K562 (cell line): Measurements from ENCODE around the gene MAP4. TPM values are rescaled to one million over a fixed set of nuclear protein-coding genes. Genes with fewer than 3 reads are reported as not detected.
A peak's percentile ranks its signal among the peaks of the same experiment; 100 is the strongest.

Experiments used
- ATAC-seq: fragments of 200-7000 bp; cut with Tn5 transposase; 3 replicates; pipeline ENCODE4 v1.9.1; 2020; ENCODE audit warnings: moderate library complexity
- BruUV-seq: library from RNA; stranded (reverse); fragments of 400-500 nt; replicated peaks from 2 replicates; lab custom pipeline; 2021; lab: Mats Ljungman, UMichigan
- CTCF ChIA-PET: fragments of 300-600 bp; formaldehyde crosslinking; extraction: SDS; loops from one replicate; lab custom pipeline; 2021; ENCODE audit warnings: low intra/inter-chr PET ratio; lab: Yijun Ruan, JAX
- POLR2A ChIA-PET: fragments of 300-600, 350-650 bp; sonication (Branson Sonifier 250); formaldehyde crosslinking; extraction: SDS; loops from one replicate; lab custom pipeline; 2021; ENCODE audit warnings: antibody characterized with exemption, inconsistent platforms; lab: Yijun Ruan, JAX
- DNase-seq, 4 experiments: peaks; one replicate each; pipeline versions ENCODE4 v3.0.0 to v3.0.0-alpha.2; 2011 to 2018; ENCODE audit warnings: low spot score in 3 of 4, mixed read lengths in 3 of 4; ENCODE audit errors: extremely low read depth in 1 of 4
- FAIRE-seq: peaks from 2 replicates; lab custom pipeline; 2011; peaks lifted over from hg19 to GRCh38; lab: Jason Lieb, UNC
- H2AFZ ChIP-seq: 2 replicates; pipeline ENCODE4 v1.6.0; 2011; ENCODE audit warnings: low read depth, low read length, control low read depth, inconsistent platforms
- H3K27ac ChIP-seq: fragments of 200-600 bp; 3 replicates; pipeline ENCODE4 v1.8.0; 2011; ENCODE audit warnings: low read depth, mild to moderate bottlenecking, control low read depth, inconsistent platforms, low read length, moderate library complexity, mixed read lengths; ENCODE audit errors: extremely low read depth
- H3K27me3 ChIP-seq, 2 experiments: fragments of 300-600 bp in 1 of 2; 2 replicates in 1 of 2; 3 replicates in 1 of 2; pipeline versions ENCODE4 v1.6.0 to v1.8.0; 2011; ENCODE audit warnings: inconsistent platforms in 2 of 2, low read length in 2 of 2, mild to moderate bottlenecking in 1 of 2, mixed read lengths in 1 of 2, moderate library complexity in 1 of 2; ENCODE audit not compliant: control insufficient read depth in 2 of 2, insufficient read depth in 2 of 2
- H3K36me3 ChIP-seq: fragments of 300-600 bp; 3 replicates; pipeline ENCODE4 v1.8.0; 2011; ENCODE audit warnings: mild to moderate bottlenecking, low read length, inconsistent platforms; ENCODE audit not compliant: control insufficient read depth, insufficient read depth
- H3K4me1 ChIP-seq, 2 experiments: fragments of 200-600 bp in 1 of 2; replicated peaks in 1 of 2; 2 replicates in 1 of 2; 3 replicates in 1 of 2; pipeline versions ENCODE4 v1.5.1 to v1.8.0; 2011; ENCODE audit warnings: inconsistent platforms in 2 of 2, low read length in 2 of 2, mild to moderate bottlenecking in 1 of 2, mixed read lengths in 1 of 2, moderate library complexity in 1 of 2; ENCODE audit not compliant: control insufficient read depth in 2 of 2, insufficient read depth in 2 of 2
- H3K4me2 ChIP-seq: 2 replicates; pipeline ENCODE4 v1.6.1; 2011; ENCODE audit warnings: low read length, control low read depth, inconsistent platforms, mixed read lengths; ENCODE audit not compliant: insufficient read depth
- H3K4me3 ChIP-seq: fragments of 200-600 bp; sonication (generic), shearing (Covaris generic); 2 replicates; pipeline ENCODE4 v1.5.1; 2016; ENCODE audit warnings: control low read depth, inconsistent platforms
- H3K79me2 ChIP-seq: fragments of 200-600 bp; 3 replicates; pipeline ENCODE4 v1.8.0; 2011; ENCODE audit warnings: low read length, inconsistent platforms; ENCODE audit not compliant: control insufficient read depth, insufficient read depth
- H3K9ac ChIP-seq, 2 experiments: 2 replicates each; pipeline versions ENCODE4 v1.6.0 to v1.6.1; 2011; ENCODE audit warnings: low read depth in 2 of 2, low read length in 2 of 2, control low read depth in 1 of 2, inconsistent platforms in 1 of 2, mild to moderate bottlenecking in 1 of 2, mixed read lengths in 1 of 2; ENCODE audit not compliant: insufficient read depth in 1 of 2
- H3K9me1 ChIP-seq: one replicate; pipeline ENCODE4 v1.6.0; 2011; ENCODE audit warnings: inconsistent platforms, mild to moderate bottlenecking, low read length, moderate library complexity; ENCODE audit not compliant: control insufficient read depth, insufficient read depth
- H3K9me3 ChIP-seq: replicated peaks from 2 replicates; pipeline ENCODE4 v1.5.1; 2011; ENCODE audit warnings: low read depth, low read length, inconsistent platforms; ENCODE audit not compliant: control insufficient read depth, insufficient read depth
- H4K20me1 ChIP-seq: replicated peaks from 2 replicates; pipeline ENCODE4 v1.6.1; 2011; ENCODE audit warnings: low read length, inconsistent platforms, mixed read lengths; ENCODE audit not compliant: control insufficient read depth, insufficient read depth
- DMBX1 ChIP-seq: fragments of 250-450 bp; sonication (Bioruptor Pico); IDR thresholded peaks from 2 replicates; pipeline ENCODE4 v1.8.0; 2022; ENCODE audit warnings: inconsistent platforms, mild to moderate bottlenecking, moderate library complexity, borderline replicate concordance
- HCFC1 ChIP-seq: IDR thresholded peaks from 2 replicates; pipeline ENCODE4 v1.6.1; 2012; ENCODE audit warnings: low read depth, low read length, improper control_type of control experiment
- HNRNPL ChIP-seq: fragments of 200-400 bp; formaldehyde crosslinking; IDR thresholded peaks from 2 replicates; pipeline ENCODE4 v1.6.1; 2017; ENCODE audit warnings: low read depth, mild to moderate bottlenecking, low read length
- KDM1A ChIP-seq, 2 experiments: fragments of 450-650 bp; IDR thresholded peaks; 2 replicates each; pipeline ENCODE4 v1.6.1; 2016; ENCODE audit warnings: mild to moderate bottlenecking in 2 of 2
- KLF13 ChIP-seq: fragments of 450-650 bp; IDR thresholded peaks from 2 replicates; pipeline ENCODE4 v1.6.1; 2016; ENCODE audit warnings: missing genetic modification characterization, low read depth, mild to moderate bottlenecking, missing compliant biosample characterization, moderate library complexity, borderline replicate concordance
- RCOR1 ChIP-seq, 2 experiments: IDR thresholded peaks; 2 replicates each; pipeline ENCODE4 v1.6.1; 2012; ENCODE audit warnings: low read depth in 2 of 2, low read length in 2 of 2, borderline replicate concordance in 1 of 2, improper control_type of control experiment in 1 of 2
- ZC3H8 ChIP-seq: fragments of 450-650 bp; IDR thresholded peaks from 2 replicates; pipeline ENCODE4 v1.6.1; 2017
- ZNF780A ChIP-seq: fragments of 250-450 bp; sonication (Bioruptor Pico); IDR thresholded peaks from 2 replicates; pipeline ENCODE4 v1.5.0; 2021; ENCODE audit warnings: mild to moderate bottlenecking
- WGBS: fragments of 100-300 bp; shearing (Covaris generic); methylation state at CpG from one replicate; pipeline ENCODE4 v1.1.6; 2016; ENCODE audit warnings: low coverage, mixed read lengths; ENCODE audit not compliant: insufficient coverage; ENCODE audit errors: missing lambda C conversion rate; 5-methylcytosine and 5-hydroxymethylcytosine counted together
- in situ Hi-C: fragments of 300-500 bp; cut with MboI; formaldehyde crosslinking; loops from 4 replicates; pipeline ENCODE4 v1.15.0; 2018; ENCODE audit warnings: inconsistent platforms, mixed read lengths
- intact Hi-C: fragments of 100-400 bp; cut with micrococcal nuclease; formaldehyde crosslinking; loops from 2 replicates; pipeline ENCODE4 v1.14.2; 2022
- polyA plus RNA-seq, 8 experiments: library from polyadenylated mRNA; depleted of rRNA in 4 of 8; stranded (reverse) in 5 of 8; unstranded in 3 of 8; fragments of >200 nt; fragmentation: Nextera tagmentation in 2 of 8; fragmentation: Illumina TruSeq in 1 of 8; extraction: Ambion mirVana in 2 of 8; extraction: Trizol in 1 of 8; gene quantifications; 2 replicates each; pipeline versions ENCODE4 v1.2.1 to v1.2.3, GENCODE V29; 2011 to 2014; ENCODE audit warnings: inconsistent platforms in 1 of 8, missing spikeins in 1 of 8
- total RNA-seq, 7 experiments: library from RNA; depleted of rRNA in 6 of 7; stranded (reverse); fragments of >200 nt in 6 of 7; fragmentation: Illumina TruSeq in 2 of 7; extraction: Trizol in 2 of 7; gene quantifications; 2 replicates each; pipeline versions ENCODE4 v1.2.1 to v1.2.3, GENCODE V29; 2011 to 2021; ENCODE audit warnings: low replicate concordance in 1 of 7
- TF ChIP-seq, protein P1 (sequence below): sonication (generic); IDR thresholded peaks from 2 replicates; pipeline ENCODE4 v1.6.1; 2016
- TF ChIP-seq, protein P2 (sequence below): sonication (generic); formaldehyde crosslinking; IDR thresholded peaks from 2 replicates; pipeline ENCODE4 v1.9.0; 2022; ENCODE audit warnings: mild to moderate bottlenecking, missing genetic modification reagents

Gene MAP4
- total and polyA plus RNA-seq, 9 of the 15 experiments (the other 6 are each of a cell fraction or from before 2014, with no cell fraction given) = 13.3 to 141 (median 36.8) TPM

DNA sequence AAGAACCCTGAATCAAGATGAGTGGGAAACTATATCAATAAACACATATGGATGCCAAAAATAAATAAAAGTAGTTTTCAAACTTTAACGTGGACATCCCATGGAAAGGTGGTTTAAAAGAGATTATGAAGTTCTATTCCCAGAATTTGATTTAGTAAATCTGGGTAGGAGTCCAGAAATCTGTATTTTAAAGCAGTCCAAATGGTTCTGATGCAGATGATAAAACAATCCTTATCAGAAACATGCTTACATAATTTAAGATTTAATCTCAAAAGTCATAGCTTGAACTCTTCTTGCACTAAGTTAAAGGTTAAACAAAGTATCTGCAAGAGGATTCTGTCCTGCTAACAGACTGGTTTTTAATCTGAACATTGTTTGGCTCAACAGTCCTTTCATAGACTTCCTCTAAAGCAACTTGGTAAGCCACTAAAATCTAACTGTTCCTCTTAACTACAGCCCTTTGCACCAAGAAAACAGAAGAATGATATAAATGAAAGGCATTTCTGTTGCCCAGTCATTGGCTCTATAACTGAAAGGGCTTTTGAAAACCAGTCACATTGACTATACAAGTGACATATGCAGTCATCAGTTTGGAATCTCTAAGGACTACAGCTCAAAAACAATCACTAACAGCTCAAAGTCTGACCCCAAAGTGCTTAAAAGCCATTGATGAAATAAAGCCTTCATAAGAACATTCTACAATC, 23.4 kb upstream of the MAP4 start:
- intact Hi-C loops (no loop called here), in situ Hi-C loops (no loop called here)
- H3K79me2 ChIP-seq = peaks cover 53% of the 10 kb centered on the region
- TF ChIP-seq DMBX1 (CRISPR knock-in tag) (no peak), HCFC1 (no peak), HNRNPL (no peak), ZC3H8 (no peak), ZNF780A (no peak), KDM1A (IDR thresholded peaks at IDR 0.05) (peak; percentile 52 to 70), RCOR1 (IDR thresholded peaks at IDR 0.05; ENCODE audit: borderline replicate concordance in 1 of 2, low read depth in 2 of 2, low read length in 2 of 2) (0 out of 4 replicates have a peak, but pooled peaks of 1 of the 2 experiments have one; percentile 27), KLF13 (tag) (no peak)
- TF ChIP-seq, protein P1, sequence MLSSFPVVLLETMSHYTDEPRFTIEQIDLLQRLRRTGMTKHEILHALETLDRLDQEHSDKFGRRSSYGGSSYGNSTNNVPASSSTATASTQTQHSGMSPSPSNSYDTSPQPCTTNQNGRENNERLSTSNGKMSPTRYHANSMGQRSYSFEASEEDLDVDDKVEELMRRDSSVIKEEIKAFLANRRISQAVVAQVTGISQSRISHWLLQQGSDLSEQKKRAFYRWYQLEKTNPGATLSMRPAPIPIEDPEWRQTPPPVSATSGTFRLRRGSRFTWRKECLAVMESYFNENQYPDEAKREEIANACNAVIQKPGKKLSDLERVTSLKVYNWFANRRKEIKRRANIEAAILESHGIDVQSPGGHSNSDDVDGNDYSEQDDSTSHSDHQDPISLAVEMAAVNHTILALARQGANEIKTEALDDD = 0 out of 2 replicates have a peak, but pooled peaks have one; percentile 23
- TF ChIP-seq, protein P2, sequence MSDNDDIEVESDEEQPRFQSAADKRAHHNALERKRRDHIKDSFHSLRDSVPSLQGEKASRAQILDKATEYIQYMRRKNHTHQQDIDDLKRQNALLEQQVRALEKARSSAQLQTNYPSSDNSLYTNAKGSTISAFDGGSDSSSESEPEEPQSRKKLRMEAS = no peak
- peak; percentile 6 for FAIRE-seq
- H3K27me3 ChIP-seq = no peaks in the 10 kb centered on the region
- ATAC-seq = no peak
- H3K9me3 ChIP-seq = no peaks in the 10 kb centered on the region
- 5% methylated on average over 1 of the region's 1 CpG for WGBS
- H4K20me1 ChIP-seq = peaks cover 13% of the 10 kb centered on the region; the same call in 1 of the 2 replicates
- DNase-seq = no peak
- no TSS peak for BruUV-seq
- H3K4me3 ChIP-seq = no peak overlapping the region
- ChIA-PET POLR2A (no interaction called here), CTCF (no interaction called here)
- no peak overlapping the region for H2AFZ ChIP-seq
- H3K4me2 ChIP-seq = no peak overlapping the region
- no peaks in the 10 kb centered on the region for H3K9me1 ChIP-seq
- H3K27ac ChIP-seq = no peak overlapping the region
- peaks cover 3% of the 10 kb centered on the region for H3K36me3 ChIP-seq
- H3K9ac ChIP-seq = no peak overlapping the region
- H3K4me1 ChIP-seq = peaks cover 0 to 5% of the 10 kb centered on the region in 2 experiments; a peak in 2 of 5 replicates
